Measurements from ENCODE around the gene FAM72C.
"Not testable (repeated sequence)": the region's sequence is repeated elsewhere in the genome, so short reads cannot be mapped to it uniquely, and the experiment has no call there.

GRCh38 chr1:144014528-144014927 lies 42.7 kb upstream of the FAM72C start:
- TF ChIP-seq CTCF (conservative IDR thresholded peaks at IDR 0.05; ENCODE audit: low read depth, low read length); POLR2A (IDR thresholded peaks at IDR 0.05; ENCODE audit: low read depth, low read length); SMC3 (IDR thresholded peaks at IDR 0.05; ENCODE audit: low read depth, low read length); CEBPB (IDR thresholded peaks at IDR 0.05; ENCODE audit: low read depth, low read length); RCOR1 (IDR thresholded peaks at IDR 0.05; ENCODE audit: insufficient replicate concordance, low read length); USF2 (IDR thresholded peaks at IDR 0.05; ENCODE audit: low read depth, low read length); RFX5 (IDR thresholded peaks at IDR 0.05; ENCODE audit: low read depth, low read length): not testable (repeated sequence)
